ENCODE measurements around the gene CUL1.

The CUL1 gene

DNA sequence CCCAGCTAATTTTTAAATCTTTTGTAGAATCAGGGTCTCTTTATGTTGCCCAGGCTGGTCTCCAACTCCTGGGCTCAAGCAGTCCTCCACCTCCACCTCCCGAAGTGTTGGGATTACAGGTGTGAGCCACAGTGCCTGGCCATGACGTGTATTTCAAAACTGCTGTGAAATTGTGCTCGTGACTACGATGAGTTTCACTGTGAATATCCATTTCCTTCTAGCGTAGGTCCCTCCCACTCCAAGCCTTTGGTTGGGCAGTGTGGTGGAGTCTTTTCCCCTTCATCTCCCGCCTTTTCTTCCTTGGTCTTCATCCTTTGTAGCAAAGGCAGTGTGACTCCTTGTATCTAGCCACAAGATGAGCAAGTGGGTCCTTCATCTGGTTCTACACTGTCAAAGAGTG, 56.2 kb downstream of the CUL1 start:
- no peak for DNase-seq

DNA sequence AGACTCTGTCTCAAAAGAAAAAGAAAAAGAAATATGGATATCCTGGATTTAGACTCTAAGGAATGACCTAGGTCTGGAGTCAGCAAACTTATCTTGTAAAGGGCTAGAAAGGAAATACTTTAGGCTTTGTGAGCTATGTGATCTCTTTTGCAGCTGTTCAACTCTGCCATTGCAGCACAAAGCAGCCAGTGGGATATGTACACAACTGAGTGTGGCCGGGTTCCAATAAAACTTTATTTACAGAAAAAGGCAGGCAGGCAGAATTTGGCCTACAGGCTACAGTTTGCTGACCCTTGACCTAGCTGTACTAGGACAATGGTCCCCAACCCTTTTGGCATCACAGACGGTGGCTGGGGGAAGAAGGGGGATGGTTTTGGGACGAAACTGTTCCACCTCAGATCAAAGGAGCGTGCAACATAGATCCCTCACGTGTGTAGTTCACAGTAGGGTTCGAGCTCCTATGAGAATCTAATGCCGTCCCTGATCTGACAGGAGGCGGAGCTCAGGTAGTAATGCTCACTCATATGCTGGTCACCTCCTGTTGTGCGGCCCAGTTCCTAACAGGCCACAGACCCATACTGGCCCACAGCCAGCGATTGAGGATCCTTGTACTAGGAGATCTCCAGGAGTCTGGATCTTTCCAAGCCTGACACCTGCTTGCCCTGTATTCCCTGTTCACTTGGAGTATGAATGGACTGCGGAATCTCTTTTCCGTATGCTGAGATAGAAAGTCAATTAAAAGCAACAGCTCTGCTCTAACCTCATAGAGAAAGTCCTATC, 63.0 kb downstream of the CUL1 start:
- DNase-seq = no peak

DNA sequence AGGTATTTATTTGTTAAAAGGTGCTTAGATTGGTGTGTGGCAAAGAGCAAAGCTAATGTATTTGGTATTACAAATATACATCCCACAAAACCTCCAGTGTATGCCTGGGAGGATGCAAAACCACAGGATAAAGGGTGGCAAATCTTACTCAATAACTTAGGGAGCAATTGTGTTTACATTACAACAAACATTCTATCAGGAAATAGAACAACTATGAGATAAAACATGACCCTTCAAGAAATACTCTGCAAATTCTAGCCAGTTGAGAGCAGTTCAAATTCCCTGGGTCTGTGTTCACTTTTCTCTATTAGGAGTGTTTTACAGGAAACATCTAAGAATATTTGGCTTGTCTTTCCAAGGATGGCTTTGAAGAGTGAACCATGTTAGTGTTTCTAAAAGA, 64.9 kb downstream of the CUL1 start:
- DNase-seq = no peak

DNA sequence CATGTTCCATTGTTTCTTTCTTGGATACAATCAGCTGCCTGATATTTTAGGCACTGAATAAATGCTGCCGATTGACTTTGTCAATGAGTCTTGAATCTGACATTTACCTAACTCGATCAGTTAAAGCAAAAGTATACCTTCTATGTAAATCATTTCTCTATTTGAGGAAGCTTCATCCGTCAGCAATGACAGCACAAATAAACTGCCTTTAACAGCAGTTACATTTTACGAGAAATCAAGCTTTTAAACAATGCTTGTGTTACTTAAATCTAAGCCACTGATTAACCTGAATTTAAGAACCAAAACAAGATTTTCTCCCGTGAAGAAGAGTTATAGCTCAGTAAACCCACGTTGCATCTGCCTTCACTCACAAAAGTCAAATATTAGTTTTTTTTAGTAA, 71.3 kb downstream of the CUL1 start:
- DNase-seq = no peak

DNA sequence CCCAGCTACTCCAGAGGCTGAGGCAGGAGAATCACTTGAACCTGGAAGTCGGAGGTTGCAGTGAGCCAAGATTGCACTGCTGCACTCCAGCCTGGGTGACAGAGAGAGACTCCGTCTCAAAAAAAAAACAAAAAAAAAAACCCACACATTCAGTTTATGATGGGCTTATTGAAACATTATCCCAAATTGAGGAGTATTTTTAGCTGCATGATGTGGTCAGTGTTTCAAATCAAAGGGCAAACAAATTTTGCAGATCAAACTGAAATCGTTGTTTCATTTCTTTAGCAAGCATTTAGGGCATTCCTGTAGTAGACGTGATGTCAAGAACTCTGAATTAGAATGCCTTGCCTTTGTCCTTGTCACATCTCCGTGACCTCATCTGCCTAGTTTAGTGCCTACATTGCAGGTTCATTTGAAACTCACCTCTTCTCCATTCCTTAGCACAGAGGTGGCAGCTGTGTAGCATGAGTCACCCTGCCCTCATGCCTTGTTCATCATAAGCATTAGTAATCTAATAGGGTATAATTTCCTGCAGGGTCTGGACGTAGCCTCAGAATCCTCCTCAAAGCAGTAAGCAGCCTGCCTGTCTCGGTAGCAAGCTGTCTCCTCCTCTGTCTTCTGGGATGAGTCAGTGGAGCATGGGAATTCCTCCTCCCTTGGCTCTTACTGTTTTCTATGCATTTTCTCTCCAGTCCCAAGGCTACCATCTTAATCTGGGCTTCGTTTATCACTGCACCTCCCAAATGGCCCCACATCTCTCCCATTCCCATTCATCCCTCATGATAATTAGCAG, 73.8 kb downstream of the CUL1 start:
- peak in 15 of 56 donors; percentile 5 to 54 (median 18) for DNase-seq

DNA sequence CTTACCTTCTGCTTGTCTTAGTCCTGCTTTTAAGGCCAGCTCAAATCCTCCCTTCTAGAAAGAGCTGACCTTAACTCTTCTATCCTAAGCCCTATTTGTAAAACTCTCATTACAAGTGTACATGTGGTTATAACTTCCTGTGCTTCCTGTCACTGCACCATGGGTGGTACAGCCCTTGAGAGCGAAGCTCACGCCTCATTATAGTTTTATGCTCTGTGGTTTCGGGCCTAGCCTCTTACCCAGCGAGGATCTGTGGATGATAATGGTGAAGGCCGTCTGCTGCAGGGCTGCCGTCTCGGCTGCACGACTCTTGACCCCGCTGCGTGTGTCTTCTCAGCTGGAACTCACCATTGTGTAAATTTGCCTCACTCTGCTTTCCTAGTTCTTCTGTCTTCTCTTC, 74.6 kb downstream of the CUL1 start:
- DNase-seq = no peak

DNA sequence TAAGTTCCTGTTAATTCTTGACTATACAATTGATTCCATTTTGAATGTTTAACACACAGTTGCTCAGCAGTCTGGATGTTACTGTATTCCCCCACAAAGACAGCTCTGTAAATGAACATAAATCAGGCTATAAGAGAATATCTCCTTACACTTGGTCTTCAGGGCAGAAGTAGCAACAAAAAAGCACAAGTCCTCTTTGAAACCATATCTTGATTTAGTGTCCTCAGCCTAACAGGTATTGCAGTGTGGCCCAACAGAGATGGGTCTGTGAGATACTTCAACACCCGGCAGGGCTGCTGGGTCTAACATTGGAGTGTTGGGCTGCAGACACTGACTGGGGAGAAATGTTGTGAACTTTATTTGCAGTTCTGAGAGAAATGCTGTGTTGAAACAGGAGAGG, 75.8 kb downstream of the CUL1 start:
- DNase-seq = no peak

DNA sequence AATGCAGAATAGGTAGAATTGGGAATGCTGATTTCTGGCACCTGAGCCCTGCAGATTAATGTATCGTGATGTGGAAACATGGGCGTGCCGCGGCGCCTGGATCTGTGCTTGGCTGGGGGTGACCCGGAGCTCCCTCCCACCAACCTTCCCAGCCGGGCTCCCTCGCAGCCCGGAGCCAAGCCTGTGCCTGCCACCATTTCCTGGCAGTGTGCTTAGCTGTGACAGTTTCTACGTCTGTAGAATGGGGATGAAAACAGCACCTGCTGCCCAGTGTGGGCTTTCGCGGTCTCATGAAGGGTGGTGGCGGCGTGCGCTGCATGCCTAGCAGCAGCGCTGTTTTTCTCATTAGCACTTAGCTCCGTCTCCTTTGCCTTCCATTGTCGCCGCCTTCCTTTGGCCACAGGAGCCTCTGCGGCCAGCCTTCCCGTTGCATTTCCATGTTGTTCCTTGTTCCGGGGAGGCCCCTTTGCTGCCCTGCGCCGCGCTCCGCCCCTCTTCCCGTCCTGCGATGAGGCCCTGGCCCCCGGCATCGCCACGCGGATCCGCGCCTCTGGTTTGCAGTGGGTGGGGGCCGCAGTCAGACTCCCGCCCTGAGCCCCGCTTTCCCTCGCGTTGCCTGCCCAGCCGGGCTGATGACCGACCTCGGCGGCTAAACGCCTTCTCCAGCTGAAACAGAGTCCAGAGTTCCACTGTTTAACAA, 84.2 kb downstream of the CUL1 start:
- no peak for DNase-seq

DNA sequence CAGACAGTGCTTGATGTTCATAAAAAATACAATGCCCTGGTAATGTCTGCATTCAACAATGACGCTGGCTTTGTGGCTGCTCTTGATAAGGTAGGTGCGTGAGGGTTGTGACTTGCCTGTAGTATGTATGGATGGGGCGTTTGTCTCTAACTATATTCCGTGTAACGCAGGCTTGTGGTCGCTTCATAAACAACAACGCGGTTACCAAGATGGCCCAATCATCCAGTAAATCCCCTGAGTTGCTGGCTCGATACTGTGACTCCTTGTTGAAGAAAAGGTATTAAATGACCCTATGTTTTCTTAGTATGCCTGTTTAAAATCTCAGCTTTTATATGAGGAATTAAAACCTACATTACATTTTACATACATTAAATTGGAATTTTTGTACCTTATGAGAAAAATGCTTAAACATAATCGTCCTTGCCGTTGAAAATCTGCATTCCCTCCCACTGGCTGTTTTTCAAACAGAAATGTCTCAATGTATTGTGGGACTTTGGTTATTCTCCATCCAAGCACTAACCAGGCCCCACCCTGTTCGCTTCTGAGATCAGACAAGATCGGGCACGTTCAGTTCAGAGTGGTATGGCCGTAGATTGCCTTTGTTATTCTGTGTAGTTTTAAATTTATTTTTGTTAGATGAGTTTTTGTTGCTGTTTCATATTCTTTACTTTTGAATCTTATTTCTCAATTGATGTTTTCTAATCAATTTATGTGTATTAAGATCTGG, 85.3 kb downstream of the CUL1 start:
- DNase-seq = no peak

DNA sequence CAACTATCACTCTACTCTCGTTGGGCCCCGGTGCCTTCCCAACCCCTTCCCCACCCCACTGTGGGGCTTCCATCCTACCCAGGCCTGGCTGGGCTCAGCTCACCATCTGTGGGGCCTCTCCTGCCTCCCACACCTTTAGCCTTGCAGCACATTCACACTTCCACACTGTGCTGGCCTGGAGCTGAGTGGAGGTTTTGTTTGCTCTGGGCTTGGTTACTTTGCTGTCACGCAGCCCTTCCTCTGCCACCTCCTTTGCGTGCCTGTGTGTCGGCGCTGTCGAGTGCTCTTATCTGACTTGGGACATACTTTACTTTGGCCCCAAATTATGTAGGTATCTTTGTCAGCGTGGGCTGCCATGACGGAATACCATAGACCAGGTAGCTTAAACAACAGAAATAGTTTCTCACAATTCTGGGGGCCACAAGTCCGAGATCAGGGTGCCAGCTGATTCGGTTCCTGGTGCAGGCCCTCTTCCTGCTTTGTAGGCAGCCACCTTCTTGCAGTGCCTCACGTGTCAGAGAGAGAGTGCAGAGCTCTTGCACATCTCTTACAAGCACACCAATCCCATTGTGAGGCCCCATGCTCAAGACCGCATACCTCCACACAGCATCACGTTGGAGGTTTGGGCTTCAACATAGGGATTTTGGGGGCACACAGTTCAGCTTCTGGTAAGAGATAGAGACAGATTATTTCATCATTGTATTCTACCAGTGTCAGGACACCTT, 89.0 kb downstream of the CUL1 start:
- no peak for DNase-seq

DNA sequence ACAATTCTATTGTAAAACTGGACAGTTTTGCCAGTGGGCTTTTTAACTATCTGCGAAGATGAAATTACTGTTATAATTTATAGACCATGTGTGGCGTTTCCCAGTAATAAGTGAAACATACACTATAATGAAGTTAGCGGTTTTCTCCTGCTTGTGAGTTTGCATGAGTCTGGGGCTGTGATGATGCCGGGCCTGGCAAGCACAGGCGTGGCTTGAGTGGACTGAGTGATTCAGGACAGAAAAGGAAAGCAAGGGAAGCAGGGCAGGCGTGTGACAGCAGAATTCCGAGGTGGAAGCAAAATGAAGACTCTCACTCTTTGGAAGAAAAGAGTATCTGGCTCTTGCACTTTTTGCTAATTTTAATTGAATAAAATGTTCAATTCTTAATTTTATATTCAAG, 90.5 kb downstream of the CUL1 start:
- no peak for DNase-seq

DNA sequence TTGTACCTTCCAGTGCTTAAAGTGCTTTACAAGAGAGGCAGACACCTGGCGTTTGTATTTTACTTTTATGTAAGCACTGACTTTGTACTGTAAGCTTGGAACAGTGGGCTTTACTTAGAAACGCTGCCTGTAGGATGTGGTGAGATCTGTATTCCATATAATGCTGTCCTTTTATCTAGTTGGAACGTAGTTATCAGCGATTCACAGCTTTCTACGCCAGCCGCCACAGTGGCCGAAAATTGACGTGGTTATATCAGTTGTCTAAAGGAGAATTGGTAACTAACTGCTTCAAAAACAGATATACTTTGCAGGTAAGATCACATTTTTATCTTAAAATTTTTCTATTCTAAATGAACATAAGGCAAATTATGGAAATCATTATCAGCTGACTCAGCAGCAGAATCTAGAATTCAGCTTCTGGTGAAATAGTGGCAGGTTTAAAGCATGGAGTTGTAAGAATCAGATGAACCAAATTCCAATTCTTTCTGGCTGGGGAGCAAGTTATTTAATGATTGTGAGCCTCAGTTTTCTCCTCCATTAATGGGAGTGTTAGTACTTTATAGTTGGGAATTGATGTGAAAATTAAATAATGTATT, 91.5 kb downstream of the CUL1 start:
- no peak for DNase-seq

DNA sequence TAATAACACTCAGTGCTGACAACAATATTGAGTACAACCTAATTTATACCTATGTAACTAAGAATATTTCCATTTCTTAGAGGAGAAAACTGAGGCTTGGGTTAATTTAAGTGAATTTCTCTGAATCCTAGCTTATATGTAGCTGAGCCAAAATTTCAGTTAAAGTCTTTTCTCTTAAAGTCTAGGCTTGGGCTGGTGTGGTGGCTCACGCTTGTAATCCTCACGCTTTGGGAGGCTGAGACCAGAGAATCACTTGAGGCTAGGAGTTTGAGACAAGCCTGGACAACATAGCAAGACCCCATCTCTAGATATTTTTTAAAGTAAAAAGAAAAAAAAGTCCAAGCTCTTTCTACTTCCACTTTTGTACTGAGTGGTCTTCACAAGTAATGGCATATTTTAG, 92.1 kb downstream of the CUL1 start:
- DNase-seq = no peak

DNA sequence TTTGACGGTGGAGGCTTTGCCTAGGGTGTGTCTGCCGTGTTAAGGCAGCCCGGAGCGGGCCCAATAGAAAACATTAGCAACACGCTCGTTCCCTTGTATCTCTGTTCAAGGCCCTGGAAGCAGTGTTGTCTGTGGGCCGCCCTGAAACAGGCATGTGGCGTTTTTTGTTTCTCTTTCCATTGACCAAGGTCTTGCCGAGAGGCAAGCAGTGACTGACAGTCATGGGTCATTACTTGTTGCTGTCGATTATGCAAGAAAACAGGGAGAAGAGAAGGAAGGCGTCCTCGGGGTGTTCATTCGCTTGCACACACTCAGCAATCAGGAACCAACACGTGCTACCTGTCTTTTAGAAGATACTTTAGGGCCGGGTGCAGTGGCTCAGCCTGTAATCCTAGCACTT, 92.8 kb downstream of the CUL1 start:
- DNase-seq = no peak

DNA sequence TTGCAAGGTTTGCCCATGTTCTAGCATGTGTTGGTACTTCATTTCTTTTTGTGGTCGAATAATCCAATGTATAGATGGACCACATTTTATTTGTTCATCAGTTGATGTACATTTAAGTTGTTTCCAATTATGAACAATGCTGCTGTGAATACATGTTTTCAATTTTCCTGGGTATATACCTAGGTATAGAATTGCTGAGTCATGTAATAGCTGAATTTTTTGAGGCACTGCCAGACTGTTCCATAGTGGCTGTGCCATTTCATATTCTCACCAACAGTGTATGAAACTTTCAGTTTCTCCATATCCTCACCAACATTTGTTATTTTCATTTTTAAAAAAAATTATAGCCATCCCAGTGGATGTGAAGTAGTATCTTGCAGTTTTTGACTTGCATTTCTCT, 94.9 kb downstream of the CUL1 start:
- no peak for DNase-seq

DNA sequence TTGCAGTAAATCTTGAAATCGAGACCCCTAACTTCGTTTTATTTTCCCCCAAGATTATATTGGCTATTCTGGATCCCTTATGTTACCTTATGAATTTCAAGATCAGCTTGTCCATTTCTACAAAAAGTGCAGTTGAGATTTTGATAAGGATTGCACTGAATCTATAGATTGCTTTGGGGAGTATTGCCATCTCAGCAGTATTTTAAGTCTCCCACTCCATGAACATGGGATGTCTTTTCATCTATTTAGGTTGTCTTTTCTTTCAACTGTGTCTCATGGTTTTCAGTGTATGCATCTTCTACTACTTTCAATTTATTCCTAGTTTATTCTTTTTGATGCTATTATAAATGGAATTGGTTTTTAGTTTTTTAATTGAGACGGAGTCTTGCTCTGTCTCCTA, 95.8 kb downstream of the CUL1 start:
- no peak for DNase-seq

DNA sequence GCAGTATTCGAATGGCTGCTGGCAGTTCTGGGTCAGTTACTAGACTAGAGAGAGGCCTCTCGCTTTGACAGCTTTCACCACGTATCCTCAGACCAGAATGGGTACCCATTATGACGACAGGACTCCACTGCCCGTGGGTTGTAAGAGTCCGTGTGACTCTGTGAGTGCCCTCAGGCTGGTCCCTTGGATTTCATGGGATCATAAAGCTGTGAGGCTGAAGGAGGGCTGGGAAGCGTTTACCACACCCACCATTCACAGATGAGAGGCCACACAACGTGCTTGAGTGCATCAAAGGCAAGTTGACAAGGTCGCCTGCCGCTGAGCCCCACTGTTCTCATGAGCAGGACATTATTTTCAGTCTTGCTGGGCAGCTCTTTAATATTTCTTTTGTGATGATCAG, 98.1 kb downstream of the CUL1 start:
- no peak for DNase-seq

DNA sequence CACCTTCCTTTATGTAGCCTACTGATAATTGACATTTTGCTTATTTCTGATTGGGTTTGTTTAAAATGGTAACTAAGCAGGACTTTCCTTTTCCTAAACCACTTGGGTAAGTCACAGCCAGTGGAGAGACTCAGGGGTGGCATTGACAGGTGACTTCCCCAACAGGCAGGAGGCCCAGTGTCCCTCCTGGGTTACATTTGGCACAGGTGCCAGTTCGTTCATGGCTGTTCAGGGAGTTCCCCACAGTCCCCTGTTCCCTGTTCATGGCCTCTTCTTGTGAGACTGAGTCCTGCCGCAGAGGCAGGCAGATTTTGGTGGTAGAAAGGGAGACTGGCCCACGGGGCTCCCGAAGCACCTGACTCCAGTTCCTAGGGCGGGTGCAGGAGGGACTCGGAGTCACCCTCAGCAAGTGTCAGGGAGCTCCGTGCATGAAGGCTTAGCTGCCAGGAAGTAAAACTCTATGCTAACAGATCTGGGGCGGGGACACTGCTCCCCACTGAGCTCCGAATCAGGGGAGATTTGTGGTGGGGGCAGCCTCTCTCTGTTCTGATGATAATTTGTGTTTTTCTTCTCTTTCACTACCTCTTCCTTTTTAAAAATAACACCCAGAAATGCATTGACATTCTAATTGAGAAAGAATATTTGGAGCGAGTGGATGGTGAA, 101.3 kb downstream of the CUL1 start:
- DNase-seq = no peak

DNA sequence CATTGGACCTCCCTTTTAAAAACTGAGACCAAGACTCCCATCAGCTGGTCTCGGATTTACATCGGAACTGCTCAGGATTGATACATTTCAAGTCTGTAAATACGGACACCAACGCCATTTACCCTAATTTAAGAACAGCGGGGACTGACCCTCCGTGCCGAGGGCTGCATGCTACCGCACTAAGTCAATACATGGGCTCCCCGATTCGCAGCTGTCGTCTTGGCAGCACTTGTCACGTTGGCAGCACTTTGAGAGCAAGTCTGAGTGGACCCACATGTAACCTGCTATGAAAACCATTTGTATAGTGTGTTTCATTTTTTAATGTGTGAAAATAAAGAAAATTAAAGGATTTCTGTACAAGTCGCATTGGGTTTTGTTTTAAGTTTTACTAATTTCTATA, 102.0 kb downstream of the CUL1 start:
- no peak for DNase-seq

DNA sequence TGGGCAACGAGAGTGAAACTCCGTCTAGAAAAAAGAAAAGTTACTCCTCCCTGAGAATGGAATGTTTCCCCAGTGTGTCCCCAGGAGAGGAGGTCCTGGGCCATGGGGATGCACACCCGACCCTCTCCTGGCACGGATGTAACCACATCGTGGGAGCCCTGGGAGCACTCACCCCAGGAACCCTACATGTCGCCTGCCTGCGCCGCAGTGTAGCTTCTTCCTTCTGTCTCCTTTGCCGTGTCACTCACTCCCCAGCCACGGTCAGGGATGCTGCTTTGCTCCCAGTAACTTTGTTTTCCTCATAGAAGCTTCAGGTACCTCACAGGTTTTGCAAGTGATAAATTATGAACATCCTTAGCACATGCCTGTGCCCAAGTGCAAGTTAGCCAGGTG, 103.4 kb downstream of the CUL1 start:
- DNase-seq = no peak

All from nucleus accumbens (tissue), 56 donors.